Endothelial cell of umbilical vein (primary cell): ENCODE measurements around the gene MAPT. TPM values are rescaled to one million over a fixed set of nuclear protein-coding genes. Genes with fewer than 3 reads are reported as not detected.

Source experiments
- Bru-seq: library from RNA; stranded (reverse); fragments of 400-500 nt; gene quantifications from one replicate; lab custom pipeline; 2021; lab: Mats Ljungman, UMichigan
- BruChase-seq, 2 experiments: library from RNA; stranded (reverse); fragments of 400-500 nt; gene quantifications; one replicate each; lab custom pipeline; 2021; lab: Mats Ljungman, UMichigan
- BruUV-seq: library from RNA; stranded (reverse); fragments of 400-500 nt; replicated peaks from 2 replicates; lab custom pipeline; 2021; lab: Mats Ljungman, UMichigan
- CTCF ChIA-PET: fragments of 300-600, 350-600 bp; sonication (Branson Sonifier 250); formaldehyde crosslinking; loops from one replicate; lab custom pipeline; 2021; ENCODE audit warnings: antibody characterized with exemption, inconsistent platforms; lab: Charles Lee
- POLR2A ChIA-PET: fragments of 300-600, 350-600 bp; sonication (Branson Sonifier 250); formaldehyde crosslinking; loops from one replicate; lab custom pipeline; 2021; ENCODE audit warnings: antibody characterized with exemption, inconsistent platforms; lab: Charles Lee
- DNase-seq: peaks from one replicate; pipeline ENCODE4 v3.0.0-alpha.2; 2011; ENCODE audit warnings: low read depth, low spot score
- FAIRE-seq: peaks from 2 replicates; lab custom pipeline; 2011; peaks lifted over from hg19 to GRCh38; lab: Jason Lieb, UNC
- H2AFZ ChIP-seq: 2 replicates; pipeline ENCODE4 v1.6.0; 2012; ENCODE audit warnings: low read depth, low read length, control low read depth, inconsistent platforms
- H3K27ac ChIP-seq: 2 replicates; pipeline ENCODE4 v1.5.1; 2011; ENCODE audit warnings: low read depth, mild to moderate bottlenecking, control low read depth, low read length, moderate library complexity; ENCODE audit not compliant: insufficient read depth
- H3K27me3 ChIP-seq, 2 experiments: 2 replicates each; pipeline versions ENCODE4 v1.6.0 to v1.6.1; 2011; ENCODE audit warnings: low read length in 2 of 2, mixed read lengths in 1 of 2; ENCODE audit not compliant: control insufficient read depth in 2 of 2, insufficient read depth in 2 of 2
- H3K36me3 ChIP-seq, 2 experiments: 2 replicates in 1 of 2; 3 replicates in 1 of 2; pipeline ENCODE4 v1.5.1; 2011; ENCODE audit warnings: low read length in 2 of 2, mild to moderate bottlenecking in 1 of 2, moderate library complexity in 1 of 2; ENCODE audit not compliant: control insufficient read depth in 2 of 2, insufficient read depth in 2 of 2; ENCODE audit errors: extremely low read depth in 1 of 2
- H3K4me1 ChIP-seq: 3 replicates; pipeline ENCODE4 v1.5.1; 2011; ENCODE audit warnings: mild to moderate bottlenecking, low read length; ENCODE audit not compliant: control insufficient read depth, insufficient read depth; ENCODE audit errors: extremely low read depth
- H3K4me2 ChIP-seq: 2 replicates; pipeline ENCODE4 v1.6.1; 2011; ENCODE audit warnings: low read length, control low read depth, mixed read lengths; ENCODE audit not compliant: insufficient read depth
- H3K4me3 ChIP-seq, 3 experiments: fragments of 200-600 bp in 1 of 3; sonication (generic), shearing (Covaris generic) in 1 of 3; replicated peaks in 1 of 3; 2 replicates each; pipeline ENCODE4 v1.5.1; 2011 to 2016; ENCODE audit warnings: control low read depth in 3 of 3, low read length in 3 of 3, mild to moderate bottlenecking in 2 of 3, inconsistent platforms in 1 of 3, low read depth in 1 of 3, moderate library complexity in 1 of 3; ENCODE audit not compliant: insufficient read depth in 1 of 3
- H3K79me2 ChIP-seq: 2 replicates; pipeline ENCODE4 v1.6.0; 2012; ENCODE audit warnings: low read length, inconsistent platforms; ENCODE audit not compliant: control insufficient read depth, insufficient read depth
- H3K9ac ChIP-seq: replicated peaks from 2 replicates; pipeline ENCODE3; 2011; ENCODE audit warnings: low read length, control low read depth; ENCODE audit not compliant: insufficient read depth; ENCODE audit errors: extremely low read depth
- H3K9me1 ChIP-seq: replicated peaks from 3 replicates; pipeline ENCODE4 v1.6.0; 2011; ENCODE audit warnings: mild to moderate bottlenecking, low read length; ENCODE audit not compliant: control insufficient read depth, insufficient read depth; ENCODE audit errors: extremely low read depth
- H3K9me3 ChIP-seq: replicated peaks from 2 replicates; pipeline ENCODE4 v1.5.1; 2012; ENCODE audit warnings: low read length, inconsistent platforms; ENCODE audit not compliant: control insufficient read depth, insufficient read depth
- H4K20me1 ChIP-seq: replicated peaks from 2 replicates; pipeline ENCODE3; 2011; ENCODE audit warnings: mild to moderate bottlenecking, low read length; ENCODE audit not compliant: control insufficient read depth, insufficient read depth; ENCODE audit errors: extremely low read depth
- CTCF ChIP-seq, 2 donors: IDR thresholded peaks; 1 replicate in 1 of 2; 2 replicates in 1 of 2; pipeline ENCODE4 v1.5.1; 2011; ENCODE audit warnings: low read length in 2 of 2, mild to moderate bottlenecking in 2 of 2, moderate library complexity in 2 of 2, control low read depth in 1 of 2, inconsistent platforms in 1 of 2, low read depth in 1 of 2; ENCODE audit not compliant: insufficient read depth in 1 of 2; ENCODE audit errors: extremely low read depth in 1 of 2
- GATA2 ChIP-seq: IDR thresholded peaks from 2 replicates; pipeline ENCODE4 v1.7.0; 2011; ENCODE audit warnings: low read depth, mild to moderate bottlenecking, moderate library complexity, mixed read lengths, low read length; ENCODE audit not compliant: insufficient read length, insufficient read depth
- MAX ChIP-seq: IDR thresholded peaks from 2 replicates; pipeline ENCODE4 v1.6.1; 2011; ENCODE audit not compliant: insufficient read depth, insufficient read length
- POLR2A ChIP-seq: IDR thresholded peaks from 2 replicates; pipeline ENCODE4 v1.6.1; 2012; ENCODE audit warnings: low read depth, mild to moderate bottlenecking, control low read depth, low read length
- POLR2AphosphoS5 ChIP-seq: IDR thresholded peaks from 2 replicates; pipeline ENCODE4 v1.6.1; 2012; ENCODE audit warnings: low read depth, mild to moderate bottlenecking, control low read depth, low read length, moderate library complexity; ENCODE audit not compliant: insufficient read depth
- dilution Hi-C: fragments of 300-500 bp; cut with MboI; formaldehyde crosslinking; loops from one replicate; pipeline ENCODE4 v1.15.0; 2019; ENCODE audit warnings: low sequenced_read_pairs; ENCODE audit not compliant: extremely low pct_ligation_motif_present
- intact Hi-C: fragments of 100-400 bp; cut with micrococcal nuclease; formaldehyde crosslinking; loops from one replicate; pipeline ENCODE4 v1.10.0; 2022
- long read RNA-seq: library from polyadenylated mRNA; stranded (forward); transcript quantifications from one replicate; pipeline ENCODE4 v2.0.0, GENCODE V29; 2021
- polyA minus RNA-seq, 3 experiments: library from RNA; depleted of rRNA, polyadenylated mRNA; stranded (reverse); fragments of >200 nt; gene quantifications; 1 replicate in 1 of 3; 2 replicates in 2 of 3; pipeline ENCODE4 v1.2.3, GENCODE V29; 2011
- polyA plus RNA-seq, 4 experiments: library from polyadenylated mRNA; depleted of rRNA in 3 of 4; stranded (reverse) in 3 of 4; unstranded in 1 of 4; fragments of >200 nt; gene quantifications; 2 replicates each; pipeline versions ENCODE4 v1.2.1 to v1.2.3, GENCODE V29; 2011 to 2012; ENCODE audit warnings: missing spikeins in 1 of 4
- total RNA-seq: library from RNA; stranded (reverse); gene quantifications from 2 replicates; pipeline ENCODE4 v1.2.3, GENCODE V29; 2021

Gene MAPT
- 0.16 and 0.51 TPM in 2 replicates for total RNA-seq
- polyA plus RNA-seq: 0.04 and 0.05 TPM in 2 replicates
- 0.08 and 0.27 TPM in 2 replicates for polyA plus RNA-seq (2011; cell fraction: cytosol; rRNA removed)
- 0.13 and 0.28 TPM in 2 replicates for polyA plus RNA-seq (2011; cell fraction: nucleus; rRNA removed)
- polyA plus RNA-seq (2012): 0.36 and 0.95 TPM in 2 replicates
- polyA minus RNA-seq: 0.17 and 0.24 TPM in 2 replicates
- polyA minus RNA-seq (2011; cell fraction: cytosol; rRNA and poly(A)+ RNA removed): 1.3 TPM
- 0.19 TPM in 1 of 2 replicates, not detected in the other for polyA minus RNA-seq (2011; cell fraction: nucleus; rRNA and poly(A)+ RNA removed)
- Bru-seq, nascent RNA: percentile 12 among the genes with signal in this experiment
- BruChase-seq, experiment 1, labeled RNA remaining after a 6-hour chase: percentile 12 among the genes with signal in this experiment
- percentile 12 among the genes with signal in this experiment for BruChase-seq, experiment 2, labeled RNA remaining after a 2-hour chase
- long read RNA-seq, partial matches to known transcripts: 0 of 4 reads
- long read RNA-seq, other reads (novel, unspliced or antisense): 4 of 4 reads

GRCh38 chr17:45894022-45894784 lies at the start of gene MAPT:
TSS of gene MAPT (plus strand) at chr17:45894554. CDS start at chr17:45962338, 67,784 bp downstream.
- Histone ChIP-seq H3K9me3 (no peaks in the 10 kb centered on the region), H3K27ac (no peak within 1 kb of the TSS), H3K9ac (peak within 1 kb of the TSS; percentile 3), H3K79me2 (no peaks in the 10 kb centered on the region), H3K27me3 (peaks cover 33 to 46% of the 10 kb centered on the region in 2 experiments), H3K4me3 (peak within 1 kb of the TSS; percentile 6 to 52 (median 16)), H3K4me1 (peaks cover 9% of the 10 kb centered on the region), H3K9me1 (no peaks in the 10 kb centered on the region), H4K20me1 (no peaks in the 10 kb centered on the region), H3K36me3 (no peaks in the 10 kb centered on the region), H3K4me2 (peak within 1 kb of the TSS; percentile 47), H2AFZ (peak within 1 kb of the TSS; percentile 87)
- peak; percentile 90 for FAIRE-seq
- dilution Hi-C loops: no loop called here
- peak; percentile 96 for DNase-seq
- no TSS peak for BruUV-seq
- no peak for TF ChIP-seq GATA2
- peak; percentile 69 for TF ChIP-seq POLR2AphosphoS5
- peak; percentile 55 for TF ChIP-seq MAX
- peak; percentile 79 for TF ChIP-seq POLR2A
- TF ChIP-seq CTCF (IDR thresholded peaks at IDR 0.05; ENCODE audit: extremely low read depth in 1 of 2, insufficient read depth in 1 of 2, low read depth in 1 of 2, low read length in 2 of 2): peak; percentile 89 to 99
- ChIA-PET CTCF (interaction anchor here (0.8 to 1.5 kb wide), 4 partner anchors 10 to 254 kb away, joined by 3 to 5 read pairs (median 3); no protein-coding TSS in a partner anchor), POLR2A (no interaction called here)
- intact Hi-C loops: no loop called here
